OCI-LY1 (cell line): Measurements from ENCODE around the gene SV2B.

Experiments
- EZH2 ChIP-seq: fragments of 200-600 bp; sonication (generic), shearing (Covaris generic); IDR thresholded peaks from 2 replicates; pipeline ENCODE4 v1.8.0; 2017; ENCODE audit warnings: borderline replicate concordance, mixed run types, mild to moderate bottlenecking, antibody characterized with exemption, low read length, moderate library complexity, mixed read lengths
- TF ChIP-seq, protein P1 (sequence below): fragments of 200-600 bp; sonication (generic), shearing (Covaris generic); IDR thresholded peaks from 2 replicates; pipeline ENCODE4 v1.5.1; 2017; ENCODE audit warnings: mild to moderate bottlenecking, antibody characterized with exemption, low read length, moderate library complexity, mixed read lengths

DNA sequence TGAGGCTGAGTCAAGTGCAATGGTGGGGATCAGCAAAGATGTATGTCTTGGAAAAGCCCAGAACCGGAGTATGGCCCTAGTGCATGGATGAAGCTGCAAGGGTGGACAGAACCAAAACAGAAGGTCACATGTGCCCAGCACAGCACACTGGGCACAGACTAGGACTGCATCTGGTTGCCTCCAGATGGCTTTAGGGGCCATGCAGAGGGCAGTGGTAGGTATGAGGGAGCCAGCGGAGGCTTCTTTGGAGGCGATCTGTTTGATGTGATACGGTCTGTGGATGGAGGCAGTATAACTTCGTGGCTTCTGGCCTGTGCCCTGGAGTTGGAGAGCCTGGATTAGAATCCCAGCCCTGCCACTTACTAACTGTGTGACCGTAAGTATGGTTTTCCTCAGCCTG, 29.4 kb downstream of the SV2B start:
- TF ChIP-seq, protein P1, sequence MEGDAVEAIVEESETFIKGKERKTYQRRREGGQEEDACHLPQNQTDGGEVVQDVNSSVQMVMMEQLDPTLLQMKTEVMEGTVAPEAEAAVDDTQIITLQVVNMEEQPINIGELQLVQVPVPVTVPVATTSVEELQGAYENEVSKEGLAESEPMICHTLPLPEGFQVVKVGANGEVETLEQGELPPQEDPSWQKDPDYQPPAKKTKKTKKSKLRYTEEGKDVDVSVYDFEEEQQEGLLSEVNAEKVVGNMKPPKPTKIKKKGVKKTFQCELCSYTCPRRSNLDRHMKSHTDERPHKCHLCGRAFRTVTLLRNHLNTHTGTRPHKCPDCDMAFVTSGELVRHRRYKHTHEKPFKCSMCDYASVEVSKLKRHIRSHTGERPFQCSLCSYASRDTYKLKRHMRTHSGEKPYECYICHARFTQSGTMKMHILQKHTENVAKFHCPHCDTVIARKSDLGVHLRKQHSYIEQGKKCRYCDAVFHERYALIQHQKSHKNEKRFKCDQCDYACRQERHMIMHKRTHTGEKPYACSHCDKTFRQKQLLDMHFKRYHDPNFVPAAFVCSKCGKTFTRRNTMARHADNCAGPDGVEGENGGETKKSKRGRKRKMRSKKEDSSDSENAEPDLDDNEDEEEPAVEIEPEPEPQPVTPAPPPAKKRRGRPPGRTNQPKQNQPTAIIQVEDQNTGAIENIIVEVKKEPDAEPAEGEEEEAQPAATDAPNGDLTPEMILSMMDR, result no peak
- TF ChIP-seq EZH2, result no peak
